ENCODE measurements around the gene PLAC1. TPM values are rescaled to one million over a fixed set of nuclear protein-coding genes. Genes with fewer than 3 reads are reported as not detected.

Gene PLAC1
- total RNA-seq, 1 experiment from 2014 or later, result not detected

DNA sequence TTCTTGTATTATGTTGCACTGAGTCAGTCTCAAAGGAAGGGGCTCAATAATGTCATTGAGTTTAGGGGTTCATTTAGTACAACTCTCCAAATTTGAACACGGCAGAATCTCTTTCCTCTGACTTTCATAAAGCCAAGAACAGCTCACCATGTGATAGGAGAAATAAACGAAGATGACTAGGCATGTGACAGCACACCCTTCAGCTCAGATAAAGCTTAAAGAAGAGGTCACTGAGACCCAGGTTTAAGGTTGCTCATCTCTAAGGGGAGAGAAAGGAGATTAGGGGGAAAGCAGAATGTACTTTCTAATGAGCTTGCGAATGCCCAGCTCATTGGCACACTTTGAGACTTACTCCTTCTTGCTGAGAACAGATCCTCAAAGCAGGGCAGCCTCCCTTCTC is 89.0 kb downstream of the PLAC1 start (continued):
- TF ChIP-seq ATF6 (CRISPR knock-in tag; IDR thresholded peaks at IDR 0.05) (no peak), MAX (CRISPR knock-in tag; IDR thresholded peaks at IDR 0.05) (no peak)

DNA sequence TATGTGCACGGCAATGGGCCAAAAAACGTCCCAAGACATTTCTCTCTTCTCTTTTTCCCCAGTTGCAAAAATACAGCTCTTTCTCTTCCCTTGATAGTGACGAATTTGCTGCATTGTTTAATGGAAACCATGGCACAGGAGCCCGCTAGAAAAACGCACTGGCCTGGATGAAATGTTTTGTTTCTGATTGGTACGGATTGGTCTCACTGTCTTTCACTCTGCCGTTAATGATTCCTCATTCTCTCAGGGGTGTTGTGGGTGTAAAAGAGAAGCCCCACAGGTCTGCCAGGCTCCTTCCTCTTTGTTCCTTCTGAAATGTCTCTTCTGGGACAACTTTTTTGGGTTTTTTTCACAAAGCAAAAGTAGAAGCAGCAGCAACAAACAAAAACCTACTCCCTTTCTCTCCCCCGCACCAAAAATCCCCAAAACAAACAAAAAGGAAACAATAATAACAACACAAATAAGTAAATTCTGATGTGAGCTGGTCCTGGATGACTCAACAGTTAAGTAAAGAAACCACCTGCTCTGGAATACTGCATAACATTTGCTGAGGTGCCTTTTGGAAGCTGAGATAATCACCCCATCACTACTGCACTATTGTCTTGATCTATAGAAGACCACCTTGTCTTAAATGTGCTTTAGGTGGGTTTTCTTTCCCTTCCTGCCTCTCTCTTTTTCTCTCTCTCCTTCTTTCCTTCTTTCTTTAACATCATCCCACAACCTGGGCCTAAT is 89.8 kb downstream of the PLAC1 start:
- H3K4me1 Mint-ChIP-seq, result peaks cover 31% of the 10 kb centered on the region
- peaks cover 14% of the 10 kb centered on the region for H3K27me3 Mint-ChIP-seq (ENCODE audit: low read depth)
- POLR2A ChIA-PET, result no interaction called here
- no peak overlapping the region for H3K27ac Mint-ChIP-seq
- CTCF ChIA-PET, result no interaction called here
- H3K36me3 Mint-ChIP-seq, result no peaks in the 10 kb centered on the region
- H3K9me3 Mint-ChIP-seq, result no peaks in the 10 kb centered on the region
- TF ChIP-seq SMAD4 (CRISPR knock-in tag; IDR thresholded peaks at IDR 0.05) (no peak), FOXK1 (CRISPR knock-in tag; IDR thresholded peaks at IDR 0.05) (no peak), OVOL2 (CRISPR knock-in tag; IDR thresholded peaks at IDR 0.05; ENCODE audit: borderline replicate concordance) (no peak), SOX15 (CRISPR knock-in tag; IDR thresholded peaks at IDR 0.05) (no peak), ETV6 (CRISPR knock-in tag; IDR thresholded peaks at IDR 0.05) (no peak), GTF2I (CRISPR knock-in tag; conservative IDR thresholded peaks at IDR 0.05) (no peak), ZSCAN18 (CRISPR knock-in tag; IDR thresholded peaks at IDR 0.05) (no peak), ZNF416 (CRISPR knock-in tag; IDR thresholded peaks at IDR 0.05) (no peak), USF1 (CRISPR knock-in tag; IDR thresholded peaks at IDR 0.05) (no peak), STAT6 (CRISPR knock-in tag; conservative IDR thresholded peaks at IDR 0.05; ENCODE audit: low read depth) (no peak), FOXJ3 (CRISPR knock-in tag; IDR thresholded peaks at IDR 0.05; ENCODE audit: borderline replicate concordance) (no peak), ATF6 (CRISPR knock-in tag; IDR thresholded peaks at IDR 0.05) (no peak), MYBL2 (CRISPR knock-in tag; IDR thresholded peaks at IDR 0.05) (no peak), CREB1 (CRISPR knock-in tag; IDR thresholded peaks at IDR 0.05) (no peak), ESRRA (CRISPR knock-in tag; IDR thresholded peaks at IDR 0.05; ENCODE audit: borderline replicate concordance) (no peak), ERG (CRISPR knock-in tag; IDR thresholded peaks at IDR 0.05) (no peak), E2F5 (CRISPR knock-in tag; IDR thresholded peaks at IDR 0.05) (no peak), ZNF219 (CRISPR knock-in tag; IDR thresholded peaks at IDR 0.05; ENCODE audit: borderline replicate concordance) (no peak), ATF3 (CRISPR knock-in tag; conservative IDR thresholded peaks at IDR 0.05) (no peak)
- no peak for DNase-seq (ENCODE audit: low spot score)
- no peak overlapping the region for H3K4me3 Mint-ChIP-seq
- no peak for ATAC-seq

Data from WTC11 (cell line).